ENCODE measurements around the gene MPO. TPM values are rescaled to one million over a fixed set of nuclear protein-coding genes. Genes with fewer than 3 reads are reported as not detected.

Gene MPO
- total RNA-seq, 1 experiment from 2014 or later = not detected

DNA sequence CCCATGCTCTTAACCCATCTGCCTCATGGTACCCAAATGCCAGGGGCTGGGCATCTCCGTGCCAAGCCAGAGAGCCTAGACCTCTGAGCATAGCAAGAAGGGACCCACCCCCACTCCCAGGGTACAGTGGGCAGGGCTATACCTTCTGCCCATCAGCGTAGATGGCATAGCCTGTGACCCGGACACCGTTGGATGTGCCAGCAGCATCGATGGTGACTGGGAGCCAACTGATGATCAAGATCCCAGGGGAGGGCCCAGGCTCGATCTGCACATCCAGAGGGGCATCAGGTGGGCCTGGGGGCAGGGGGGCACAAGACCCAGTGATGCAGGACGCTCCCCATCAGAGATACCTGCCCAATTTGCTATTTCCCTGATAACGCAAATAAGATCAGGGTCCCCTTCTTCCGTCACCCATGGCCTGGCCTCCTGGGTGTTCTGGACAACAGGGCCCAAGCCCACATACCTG, 30.7 kb upstream of the MPO start:
- H3K27me3 ChIP-seq (ENCODE audit: insufficient read depth, low read length) = no peaks in the 10 kb centered on the region
- BruUV-seq (replicated peaks) = no TSS peak
- POLR2A ChIA-PET = no interaction called here

More for the DNA sequence above, 30.7 kb upstream of the MPO start:
- no peaks in the 10 kb centered on the region for H4K20me1 ChIP-seq (ENCODE audit: insufficient read depth)
- H3K9me3 ChIP-seq (ENCODE audit: control insufficient read depth in 1 of 2, insufficient read depth in 1 of 2, low read depth in 1 of 2, low read length in 2 of 2) = no peaks in the 10 kb centered on the region
- DNase-seq (ENCODE audit: low read depth, low spot score) = no peak
- no peaks in the 10 kb centered on the region for H3K36me3 ChIP-seq (ENCODE audit: control insufficient read depth in 1 of 2, insufficient read depth in 2 of 2, low read length in 2 of 2)
- intact Hi-C loops (cut with micrococcal nuclease) = loop anchor here (10.0 kb wide), 1 partner anchor 693 kb away; no protein-coding TSS in a partner anchor
- no peak for ATAC-seq
- TF ChIP-seq CEBPB (IDR thresholded peaks at IDR 0.05; ENCODE audit: low read depth) (no peak), RAD21 (IDR thresholded peaks at IDR 0.05; ENCODE audit: low read depth) (no peak), ELF1 (IDR thresholded peaks at IDR 0.05; ENCODE audit: borderline replicate concordance, low read depth) (no peak), SRF (IDR thresholded peaks at IDR 0.05; ENCODE audit: low read depth) (no peak), ZNF274 (IDR thresholded peaks at IDR 0.05; ENCODE audit: low read depth, low read length) (no peak), EGR1 (IDR thresholded peaks at IDR 0.05; ENCODE audit: low read depth) (no peak), POLR2A (IDR thresholded peaks at IDR 0.05; ENCODE audit: borderline replicate concordance, extremely low read depth, insufficient read depth, insufficient read length) (no peak), JUND (IDR thresholded peaks at IDR 0.05) (no peak), FOSL1 (IDR thresholded peaks at IDR 0.05; ENCODE audit: low read depth) (no peak), POLR2AphosphoS5 (IDR thresholded peaks at IDR 0.05; ENCODE audit: low read depth, low read length) (no peak)
- TF ChIP-seq, protein P1, sequence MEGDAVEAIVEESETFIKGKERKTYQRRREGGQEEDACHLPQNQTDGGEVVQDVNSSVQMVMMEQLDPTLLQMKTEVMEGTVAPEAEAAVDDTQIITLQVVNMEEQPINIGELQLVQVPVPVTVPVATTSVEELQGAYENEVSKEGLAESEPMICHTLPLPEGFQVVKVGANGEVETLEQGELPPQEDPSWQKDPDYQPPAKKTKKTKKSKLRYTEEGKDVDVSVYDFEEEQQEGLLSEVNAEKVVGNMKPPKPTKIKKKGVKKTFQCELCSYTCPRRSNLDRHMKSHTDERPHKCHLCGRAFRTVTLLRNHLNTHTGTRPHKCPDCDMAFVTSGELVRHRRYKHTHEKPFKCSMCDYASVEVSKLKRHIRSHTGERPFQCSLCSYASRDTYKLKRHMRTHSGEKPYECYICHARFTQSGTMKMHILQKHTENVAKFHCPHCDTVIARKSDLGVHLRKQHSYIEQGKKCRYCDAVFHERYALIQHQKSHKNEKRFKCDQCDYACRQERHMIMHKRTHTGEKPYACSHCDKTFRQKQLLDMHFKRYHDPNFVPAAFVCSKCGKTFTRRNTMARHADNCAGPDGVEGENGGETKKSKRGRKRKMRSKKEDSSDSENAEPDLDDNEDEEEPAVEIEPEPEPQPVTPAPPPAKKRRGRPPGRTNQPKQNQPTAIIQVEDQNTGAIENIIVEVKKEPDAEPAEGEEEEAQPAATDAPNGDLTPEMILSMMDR (IDR thresholded peaks at IDR 0.05 in 2 of 3, conservative IDR thresholded peaks at IDR 0.05 in 1 of 3; ENCODE audit: borderline replicate concordance in 1 of 3, insufficient read depth in 1 of 3, low read depth in 2 of 3, low read length in 2 of 3) = no peak
- TF ChIP-seq, protein P2, sequence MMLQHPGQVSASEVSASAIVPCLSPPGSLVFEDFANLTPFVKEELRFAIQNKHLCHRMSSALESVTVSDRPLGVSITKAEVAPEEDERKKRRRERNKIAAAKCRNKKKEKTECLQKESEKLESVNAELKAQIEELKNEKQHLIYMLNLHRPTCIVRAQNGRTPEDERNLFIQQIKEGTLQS (IDR thresholded peaks at IDR 0.05) = no peak
- no peak overlapping the region for H3K4me2 ChIP-seq (ENCODE audit: low read length)
- H3K9ac ChIP-seq (ENCODE audit: low read length) = no peak overlapping the region
- no peaks in the 10 kb centered on the region for H3K79me2 ChIP-seq (ENCODE audit: insufficient read depth, low read length)
- peaks cover 2 to 6% of the 10 kb centered on the region in 2 experiments; a peak in 3 of 4 replicates for H3K4me1 ChIP-seq (ENCODE audit: control insufficient read depth in 1 of 2, insufficient read depth in 2 of 2, low read length in 2 of 2)
- ChIA-PET RAD21 (ENCODE audit: low non-redundant PET in 1 of 2, low total read pairs in 2 of 2, uncharacterized antibody in 2 of 2, unreplicated experiment in 2 of 2) (no interaction called here), CTCF (interaction anchor here (7.6 kb wide), 1 partner anchor 136 kb away, joined by 124 read pairs; no protein-coding TSS in a partner anchor)
- no peak overlapping the region for H3K27ac ChIP-seq (ENCODE audit: low read depth, low read length)
- H3K9me2 ChIP-seq (ENCODE audit: insufficient read depth) = no peaks in the 10 kb centered on the region
- H3K4me3 ChIP-seq (replicated peaks in 1 of 2; ENCODE audit: low read depth in 1 of 2, low read length in 2 of 2) = no peak overlapping the region
- H2AFZ ChIP-seq (ENCODE audit: low read depth, low read length, poor library complexity, severe bottlenecking) = no peak overlapping the region
